Measurements from ENCODE around the gene ACAA1.

ACAA1 gene

DNA sequence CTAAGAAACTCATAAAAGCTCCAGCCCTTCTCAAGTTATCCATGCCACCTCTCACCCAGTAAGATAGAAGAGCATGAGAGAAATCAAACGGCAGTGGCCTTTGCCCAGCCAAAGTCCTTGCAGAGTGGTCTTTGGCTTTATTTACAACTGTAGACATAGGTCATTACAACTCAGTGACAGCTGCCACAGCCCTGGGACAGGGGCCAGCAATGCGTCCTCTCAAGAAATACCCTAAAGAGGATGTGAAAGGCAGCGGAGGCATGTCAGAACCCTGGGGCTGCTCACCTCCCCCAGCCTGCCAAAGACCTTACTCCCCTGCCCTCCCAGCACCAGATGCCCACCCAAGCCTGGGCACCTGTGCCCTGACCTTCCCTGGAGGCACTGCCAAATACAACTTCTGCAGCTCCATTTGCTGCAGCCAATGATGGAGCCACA is 6.3 kb downstream of the ACAA1 start:
- TF ChIP-seq, protein P1, sequence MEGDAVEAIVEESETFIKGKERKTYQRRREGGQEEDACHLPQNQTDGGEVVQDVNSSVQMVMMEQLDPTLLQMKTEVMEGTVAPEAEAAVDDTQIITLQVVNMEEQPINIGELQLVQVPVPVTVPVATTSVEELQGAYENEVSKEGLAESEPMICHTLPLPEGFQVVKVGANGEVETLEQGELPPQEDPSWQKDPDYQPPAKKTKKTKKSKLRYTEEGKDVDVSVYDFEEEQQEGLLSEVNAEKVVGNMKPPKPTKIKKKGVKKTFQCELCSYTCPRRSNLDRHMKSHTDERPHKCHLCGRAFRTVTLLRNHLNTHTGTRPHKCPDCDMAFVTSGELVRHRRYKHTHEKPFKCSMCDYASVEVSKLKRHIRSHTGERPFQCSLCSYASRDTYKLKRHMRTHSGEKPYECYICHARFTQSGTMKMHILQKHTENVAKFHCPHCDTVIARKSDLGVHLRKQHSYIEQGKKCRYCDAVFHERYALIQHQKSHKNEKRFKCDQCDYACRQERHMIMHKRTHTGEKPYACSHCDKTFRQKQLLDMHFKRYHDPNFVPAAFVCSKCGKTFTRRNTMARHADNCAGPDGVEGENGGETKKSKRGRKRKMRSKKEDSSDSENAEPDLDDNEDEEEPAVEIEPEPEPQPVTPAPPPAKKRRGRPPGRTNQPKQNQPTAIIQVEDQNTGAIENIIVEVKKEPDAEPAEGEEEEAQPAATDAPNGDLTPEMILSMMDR (IDR thresholded peaks at IDR 0.05) = no peak
- no peaks in the 10 kb centered on the region for H3K27me3 Mint-ChIP-seq (ENCODE audit: low read depth, poor library complexity)
- H3K27ac Mint-ChIP-seq = no peak overlapping the region
- peaks cover 45% of the 10 kb centered on the region for H3K36me3 Mint-ChIP-seq (ENCODE audit: low read depth)
- peaks cover 8% of the 10 kb centered on the region for H3K4me1 Mint-ChIP-seq
- no peak overlapping the region for H3K4me3 Mint-ChIP-seq
- no peaks in the 10 kb centered on the region for H3K9me3 Mint-ChIP-seq
- no peak for DNase-seq

DNA sequence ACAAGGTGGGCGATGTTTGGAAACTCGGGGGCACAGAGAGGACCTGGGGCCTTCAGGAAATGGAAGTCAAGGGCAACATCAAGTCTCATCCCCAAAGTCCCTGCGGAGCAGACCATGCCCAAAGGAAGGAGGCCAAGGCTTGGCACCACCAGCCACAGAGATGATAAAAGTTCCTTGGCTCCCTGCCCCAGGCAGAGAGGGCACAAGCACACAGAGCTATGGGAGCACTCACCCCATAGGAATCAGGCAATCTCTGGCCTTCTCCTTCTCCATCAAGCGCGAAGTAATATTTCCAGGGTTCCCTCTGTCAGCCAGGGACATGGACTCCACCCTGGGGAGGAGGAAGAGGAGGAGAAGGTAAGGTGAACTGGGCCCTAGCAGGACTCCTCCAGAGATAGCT is 7.9 kb downstream of the ACAA1 start:
- no peaks in the 10 kb centered on the region for H3K9me3 Mint-ChIP-seq
- no peak for DNase-seq
- H3K36me3 Mint-ChIP-seq (ENCODE audit: low read depth) = peaks cover 56% of the 10 kb centered on the region
- TF ChIP-seq, protein P1 (IDR thresholded peaks at IDR 0.05) = no peak
- no peak overlapping the region for H3K4me3 Mint-ChIP-seq
- no peak overlapping the region for H3K27ac Mint-ChIP-seq
- H3K27me3 Mint-ChIP-seq (ENCODE audit: low read depth, poor library complexity) = no peaks in the 10 kb centered on the region
- H3K4me1 Mint-ChIP-seq = no peaks in the 10 kb centered on the region

DNA sequence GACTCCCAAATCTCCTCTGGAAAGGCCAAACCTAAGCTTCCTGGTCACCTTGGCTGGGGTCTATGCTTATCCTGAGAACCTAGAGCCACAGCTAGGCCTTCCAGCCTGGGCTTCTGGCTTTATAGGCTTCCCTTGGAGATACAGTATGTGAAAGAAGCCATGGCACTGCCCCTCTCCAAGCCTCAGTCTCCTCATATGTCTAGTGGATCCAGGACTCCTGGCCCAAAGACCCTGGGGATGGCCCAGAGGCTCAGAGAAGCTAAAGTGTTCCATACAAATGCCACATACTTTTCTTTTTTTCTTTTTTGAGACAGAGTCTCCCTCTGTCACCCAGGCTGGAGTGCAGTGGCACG is 8.6 kb downstream of the ACAA1 start:
- H3K9me3 Mint-ChIP-seq = no peaks in the 10 kb centered on the region
- H3K36me3 Mint-ChIP-seq (ENCODE audit: low read depth) = peaks cover 57% of the 10 kb centered on the region
- TF ChIP-seq, protein P1 (IDR thresholded peaks at IDR 0.05) = no peak
- no peaks in the 10 kb centered on the region for H3K27me3 Mint-ChIP-seq (ENCODE audit: low read depth, poor library complexity)
- no peak for DNase-seq
- H3K4me3 Mint-ChIP-seq = no peak overlapping the region
- no peaks in the 10 kb centered on the region for H3K4me1 Mint-ChIP-seq
- no peak overlapping the region for H3K27ac Mint-ChIP-seq

DNA sequence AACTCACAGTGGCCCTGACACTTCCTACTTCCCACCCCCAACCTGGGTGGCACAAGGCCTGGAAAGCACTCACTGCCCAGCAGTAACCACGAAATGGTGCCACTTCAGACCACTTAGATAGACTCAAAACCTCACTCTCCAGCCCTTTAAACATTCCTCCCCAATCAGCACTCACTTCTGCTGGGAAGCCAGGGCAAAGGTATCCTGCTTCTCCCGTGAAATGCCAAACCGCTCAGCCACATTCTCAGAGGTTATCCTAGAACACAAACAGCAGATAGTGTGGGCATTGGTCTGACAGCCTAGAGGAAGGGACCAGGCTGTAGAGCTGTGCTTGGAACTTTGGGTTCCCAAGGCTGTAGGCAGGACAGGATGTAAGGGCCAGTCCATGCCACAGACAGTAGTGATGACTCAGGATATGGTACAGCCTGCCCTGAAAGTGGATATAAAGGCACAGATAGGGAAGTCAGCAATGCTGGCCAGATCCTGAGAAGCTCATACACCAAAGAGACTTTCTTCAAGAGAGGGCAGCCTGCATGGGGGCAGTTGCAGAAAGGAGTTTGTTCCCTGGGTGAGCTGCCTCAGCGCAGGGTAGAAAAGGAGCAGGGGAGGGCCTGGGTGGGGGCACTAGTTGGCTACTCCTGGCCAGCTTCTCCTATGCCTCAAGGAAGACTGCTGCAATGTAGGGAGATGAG is 9.2 kb downstream of the ACAA1 start:
- DNase-seq = no peak
- Mint-ChIP-seq H3K27ac (no peak overlapping the region), H3K4me3 (no peak overlapping the region), H3K9me3 (no peaks in the 10 kb centered on the region), H3K4me1 (no peaks in the 10 kb centered on the region), H3K27me3 (ENCODE audit: low read depth, poor library complexity) (no peaks in the 10 kb centered on the region), H3K36me3 (ENCODE audit: low read depth) (peaks cover 59% of the 10 kb centered on the region)
- TF ChIP-seq, protein P1 (IDR thresholded peaks at IDR 0.05) = no peak

DNA sequence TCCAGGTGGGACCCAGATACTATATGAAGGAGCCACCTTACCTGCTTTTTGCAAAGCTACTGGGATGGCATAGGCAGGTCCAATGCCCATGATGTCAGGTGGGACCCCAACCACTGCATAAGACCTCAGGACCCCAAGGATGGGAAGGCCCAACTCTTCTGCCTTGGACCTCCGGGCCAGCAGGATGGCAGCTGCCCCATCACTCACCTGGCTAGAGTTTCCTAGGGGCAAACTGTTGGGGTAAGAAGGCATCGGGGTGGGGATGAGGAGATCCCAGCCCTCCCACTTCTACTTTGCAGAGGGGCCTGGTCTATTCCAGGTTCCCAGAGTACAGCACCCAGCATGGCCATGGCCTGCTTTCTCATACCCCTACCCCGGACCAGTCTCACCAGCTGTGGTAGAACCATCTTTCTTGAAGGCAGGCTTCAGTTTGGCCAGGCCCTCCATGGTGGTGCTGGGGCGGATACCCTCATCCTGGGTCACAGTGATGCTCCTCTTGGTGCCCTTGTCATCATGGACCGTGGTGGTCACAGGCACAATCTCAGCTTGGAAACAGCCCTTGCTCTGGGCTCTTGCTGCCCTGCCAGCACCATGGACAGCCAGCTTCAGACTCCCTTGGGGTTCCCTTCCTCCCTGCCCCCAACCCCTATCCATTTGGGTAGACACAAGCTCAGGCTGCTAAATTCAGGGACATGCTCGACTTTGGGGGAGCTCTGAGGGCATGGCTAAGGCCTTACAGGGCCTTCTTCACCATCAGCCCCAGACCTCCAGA is 10.6 kb downstream of the ACAA1 start:
- Mint-ChIP-seq H3K27me3 (ENCODE audit: low read depth, poor library complexity) (no peaks in the 10 kb centered on the region), H3K4me3 (no peak overlapping the region), H3K36me3 (ENCODE audit: low read depth) (peaks cover 58% of the 10 kb centered on the region), H3K4me1 (no peaks in the 10 kb centered on the region), H3K9me3 (no peaks in the 10 kb centered on the region), H3K27ac (no peak overlapping the region)
- TF ChIP-seq, protein P1 (IDR thresholded peaks at IDR 0.05) = no peak
- no peak for DNase-seq

All from nephron progenitor cell (in vitro differentiated cells).